HEK293 (cell line): ENCODE measurements around the gene ALMS1.
"Not testable (repeated sequence)": the region's sequence is repeated elsewhere in the genome, so short reads cannot be mapped to it uniquely, and the experiment has no call there.

Experiments
- ATF2 ChIP-seq: fragments of 450-650 bp; formaldehyde crosslinking; IDR thresholded peaks from 2 replicates; pipeline ENCODE4 v1.5.1; 2016; ENCODE audit warnings: missing biosample characterization, missing genetic modification characterization, low read depth
- CTCF ChIP-seq: fragments of 450-650 bp; formaldehyde crosslinking; IDR thresholded peaks from 2 replicates; pipeline ENCODE4 v1.5.1; 2016; ENCODE audit warnings: missing biosample characterization, missing genetic modification characterization
- PBX3 ChIP-seq: sonication (generic); formaldehyde crosslinking; IDR thresholded peaks from 2 replicates; pipeline ENCODE4 v1.8.1; 2022; ENCODE audit warnings: mild to moderate bottlenecking, moderate library complexity, missing genetic modification reagents
- REST ChIP-seq: fragments of 450-650 bp; formaldehyde crosslinking; IDR thresholded peaks from 2 replicates; pipeline ENCODE4 v1.5.1; 2016; ENCODE audit warnings: missing biosample characterization, missing genetic modification characterization
- ZBTB10 ChIP-seq: fragments of 450-650 bp; formaldehyde crosslinking; IDR thresholded peaks from 2 replicates; pipeline ENCODE4 v1.5.1; 2016; ENCODE audit warnings: missing biosample characterization, missing genetic modification characterization
- ZNF140 ChIP-seq: fragments of 450-650 bp; formaldehyde crosslinking; IDR thresholded peaks from 2 replicates; pipeline ENCODE4 v1.5.1; 2016; ENCODE audit warnings: missing biosample characterization, missing genetic modification characterization
- ZNF335 ChIP-seq: fragments of 450-650 bp; formaldehyde crosslinking; conservative IDR thresholded peaks from 2 replicates; pipeline ENCODE4 v1.5.1; 2016; ENCODE audit warnings: missing biosample characterization, missing genetic modification characterization
- ZNF350 ChIP-seq: fragments of 450-650 bp; formaldehyde crosslinking; IDR thresholded peaks from 2 replicates; pipeline ENCODE4 v1.5.0; 2017; ENCODE audit warnings: missing biosample characterization, mild to moderate bottlenecking, missing genetic modification characterization
- ZNF747 ChIP-seq: fragments of 450-650 bp; formaldehyde crosslinking; IDR thresholded peaks from 2 replicates; pipeline ENCODE4 v1.5.1; 2016; ENCODE audit warnings: missing biosample characterization, missing genetic modification characterization

GRCh38 chr2:73530773-73531172 is 145.1 kb downstream of the ALMS1 start:
- not testable (repeated sequence) for TF ChIP-seq REST (tag by site-specific recombination); ATF2; CTCF (tag by site-specific recombination); ZNF747; PBX3 (CRISPR knock-in tag); ZNF335 (tag by site-specific recombination); ZNF350 (tag by site-specific recombination); ZBTB10 (tag by site-specific recombination); ZNF140 (tag by site-specific recombination)
